Sigmoid colon (tissue), 7 donors: ENCODE data around the gene TCEAL1. TPM values are rescaled to one million over a fixed set of nuclear protein-coding genes. Genes with fewer than 3 reads are reported as not detected.
"Not testable (repeated sequence)": the region's sequence is repeated elsewhere in the genome, so short reads cannot be mapped to it uniquely, and the experiment has no call there.

ENCODE experiments used
- DNase-seq: peaks from one replicate; pipeline ENCODE4 v3.0.0-alpha.2; 2019
- H3K27ac ChIP-seq, 4 donors: fragments of 200-600 bp; sonication (generic); one replicate each; pipeline ENCODE4 v1.5.1; 2016 to 2019; ENCODE audit warnings: mild to moderate bottlenecking in 1 of 4
- H3K27me3 ChIP-seq, 3 donors: fragments of 200-600 bp; sonication (generic); one replicate each; pipeline ENCODE4 v1.5.1; 2019; ENCODE audit warnings: mild to moderate bottlenecking in 1 of 3
- H3K36me3 ChIP-seq, 4 donors: fragments of 200-600 bp; sonication (generic); one replicate each; pipeline ENCODE4 v1.5.1; 2016 to 2019
- H3K4me1 ChIP-seq, 4 donors: fragments of 200-600 bp; sonication (generic); one replicate each; pipeline ENCODE4 v1.5.1; 2017 to 2019
- H3K4me3 ChIP-seq, 4 donors: fragments of 200-600 bp; sonication (generic); one replicate each; pipeline ENCODE4 v1.5.1; 2017 to 2019; ENCODE audit warnings: mild to moderate bottlenecking in 2 of 4, moderate library complexity in 1 of 4
- H3K9me3 ChIP-seq, 4 donors: fragments of 200-600 bp in 3 of 4; sonication (generic) in 3 of 4; one replicate each; pipeline versions ENCODE4 v1.5.1 to v1.6.1; 2013 to 2019
- EP300 ChIP-seq, 4 donors: sonication (generic); formaldehyde crosslinking; IDR thresholded peaks; one replicate each; pipeline ENCODE4 v1.6.1; 2017; ENCODE audit warnings: antibody characterized with exemption in 4 of 4
- POLR2A ChIP-seq, 2 donors: fragments of 450-650 bp; IDR thresholded peaks; one replicate each; pipeline ENCODE4 v1.6.1; 2016; ENCODE audit warnings: antibody characterized with exemption in 2 of 2, mild to moderate bottlenecking in 2 of 2, moderate library complexity in 2 of 2
- POLR2AphosphoS5 ChIP-seq, 4 donors: sonication (generic); formaldehyde crosslinking; IDR thresholded peaks; one replicate each; pipeline ENCODE4 v1.6.1; 2017; ENCODE audit warnings: antibody characterized with exemption in 4 of 4
- WGBS, 2 donors: extraction: QIAGEN DNeasy Blood & Tissue Kit; methylation state at CpG; one replicate each; pipeline ENCODE4 v1.1.7; 2013; 5-methylcytosine and 5-hydroxymethylcytosine counted together
- intact Hi-C: fragments of 100-400 bp; cut with DNase I; formaldehyde crosslinking; loops from one replicate; pipeline ENCODE4 v1.15.1; 2023
- polyA plus RNA-seq, 3 donors: library from polyadenylated mRNA; stranded (reverse); fragments of 200-250 nt; gene quantifications; one replicate each; pipeline ENCODE4 v1.2.3, GENCODE V29; 2013
- total RNA-seq, 4 donors: library from RNA; depleted of rRNA; stranded (reverse); fragments of >200 nt; gene quantifications; one replicate each; pipeline ENCODE4 v1.1.0, GENCODE V29; 2016
- TF ChIP-seq, protein P1 (sequence below), 4 experiments: fragments of 450-650 bp in 3 of 4; fragments of 200-600 bp in 1 of 4; IDR thresholded peaks; one replicate each; pipeline ENCODE4 v1.5.1; 2016 to 2019; ENCODE audit warnings: antibody characterized with exemption in 4 of 4, mild to moderate bottlenecking in 3 of 4, moderate library complexity in 2 of 4
- donor health status: healthy with polysubstance abuse.
- donor health status: Bipolar disorder and iron deficiency.
- donor health status: healthy.

Gene TCEAL1
- total and polyA plus RNA-seq, 7 donors = 19.5 to 186 (median 135) TPM

GRCh38 chrX:103644125-103644524 lies 15.3 kb downstream of the TCEAL1 start:
- H3K9me3 ChIP-seq = no peaks in the 10 kb centered on the region
- no peaks in the 10 kb centered on the region for H3K36me3 ChIP-seq
- intact Hi-C loops = no loop called here
- no peaks in the 10 kb centered on the region for H3K27me3 ChIP-seq
- H3K4me3 ChIP-seq = no peak overlapping the region
- no peak for DNase-seq
- 90 to 92% methylated on average over 1 of the region's 1 CpG for WGBS, 2 donors
- no peaks in the 10 kb centered on the region for H3K4me1 ChIP-seq
- TF ChIP-seq POLR2AphosphoS5 (IDR thresholded peaks at IDR 0.05) = no peak
- no peak for TF ChIP-seq EP300 (IDR thresholded peaks at IDR 0.05)
- TF ChIP-seq, protein P1, sequence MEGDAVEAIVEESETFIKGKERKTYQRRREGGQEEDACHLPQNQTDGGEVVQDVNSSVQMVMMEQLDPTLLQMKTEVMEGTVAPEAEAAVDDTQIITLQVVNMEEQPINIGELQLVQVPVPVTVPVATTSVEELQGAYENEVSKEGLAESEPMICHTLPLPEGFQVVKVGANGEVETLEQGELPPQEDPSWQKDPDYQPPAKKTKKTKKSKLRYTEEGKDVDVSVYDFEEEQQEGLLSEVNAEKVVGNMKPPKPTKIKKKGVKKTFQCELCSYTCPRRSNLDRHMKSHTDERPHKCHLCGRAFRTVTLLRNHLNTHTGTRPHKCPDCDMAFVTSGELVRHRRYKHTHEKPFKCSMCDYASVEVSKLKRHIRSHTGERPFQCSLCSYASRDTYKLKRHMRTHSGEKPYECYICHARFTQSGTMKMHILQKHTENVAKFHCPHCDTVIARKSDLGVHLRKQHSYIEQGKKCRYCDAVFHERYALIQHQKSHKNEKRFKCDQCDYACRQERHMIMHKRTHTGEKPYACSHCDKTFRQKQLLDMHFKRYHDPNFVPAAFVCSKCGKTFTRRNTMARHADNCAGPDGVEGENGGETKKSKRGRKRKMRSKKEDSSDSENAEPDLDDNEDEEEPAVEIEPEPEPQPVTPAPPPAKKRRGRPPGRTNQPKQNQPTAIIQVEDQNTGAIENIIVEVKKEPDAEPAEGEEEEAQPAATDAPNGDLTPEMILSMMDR (IDR thresholded peaks at IDR 0.05) = no peak
- TF ChIP-seq POLR2A (IDR thresholded peaks at IDR 0.05) = no peak
- no peak overlapping the region for H3K27ac ChIP-seq

GRCh38 chrX:103647630-103648029 lies 18.9 kb downstream of the TCEAL1 start:
- intact Hi-C loops = no loop called here
- Histone ChIP-seq H3K27ac (no peak overlapping the region), H3K4me3 (no peak overlapping the region), H3K9me3 (no peaks in the 10 kb centered on the region), H3K36me3 (no peaks in the 10 kb centered on the region), H3K4me1 (no peaks in the 10 kb centered on the region), H3K27me3 (no peaks in the 10 kb centered on the region)
- TF ChIP-seq, protein P1 (IDR thresholded peaks at IDR 0.05) = no peak
- TF ChIP-seq POLR2A (IDR thresholded peaks at IDR 0.05) = no peak
- WGBS, 2 donors = 87 to 92% methylated on average over 1 of the region's 1 CpG
- no peak for DNase-seq

DNA sequence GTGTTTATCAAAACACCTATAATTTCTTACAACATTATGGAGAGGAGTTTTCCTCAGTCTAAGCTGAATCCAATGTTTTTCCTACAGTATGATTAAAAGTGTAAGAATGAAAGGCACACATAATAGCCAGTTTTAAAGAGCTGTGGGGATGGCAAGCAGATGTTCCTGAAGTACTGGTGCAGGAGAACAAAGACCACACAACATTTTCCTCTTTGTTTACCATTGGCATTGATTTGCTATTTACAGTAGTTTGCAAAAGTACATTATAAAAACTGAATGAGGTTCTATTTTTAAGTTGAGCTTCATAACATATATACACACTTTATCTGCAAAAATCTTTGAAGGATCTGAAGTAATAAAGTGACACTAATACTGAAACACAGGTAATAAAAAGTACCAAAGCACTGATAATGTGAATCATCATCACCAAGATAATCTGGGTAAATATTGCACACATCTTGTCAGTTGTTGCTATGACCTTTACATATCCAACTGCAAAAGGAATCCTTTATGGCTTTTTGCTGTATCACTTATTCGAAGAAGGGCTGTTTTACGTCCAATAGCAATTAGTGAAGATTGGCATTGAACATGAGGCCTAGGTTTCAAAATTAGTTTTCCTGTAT lies 22.5 kb downstream of the TCEAL1 start:
- no peaks in the 10 kb centered on the region for H3K27me3 ChIP-seq
- WGBS, 2 donors = 93 to 98% methylated on average over 2 of the region's 2 CpGs
- no peaks in the 10 kb centered on the region for H3K9me3 ChIP-seq
- no peak overlapping the region for H3K4me3 ChIP-seq
- no peaks in the 10 kb centered on the region for H3K36me3 ChIP-seq
- intact Hi-C loops = no loop called here
- no peak overlapping the region for H3K27ac ChIP-seq
- TF ChIP-seq POLR2AphosphoS5 (IDR thresholded peaks at IDR 0.05) = no peak
- TF ChIP-seq EP300 (IDR thresholded peaks at IDR 0.05) = no peak
- no peak for TF ChIP-seq POLR2A (IDR thresholded peaks at IDR 0.05)
- TF ChIP-seq, protein P1 (IDR thresholded peaks at IDR 0.05) = no peak
- no peaks in the 10 kb centered on the region for H3K4me1 ChIP-seq
- DNase-seq = no peak

DNA sequence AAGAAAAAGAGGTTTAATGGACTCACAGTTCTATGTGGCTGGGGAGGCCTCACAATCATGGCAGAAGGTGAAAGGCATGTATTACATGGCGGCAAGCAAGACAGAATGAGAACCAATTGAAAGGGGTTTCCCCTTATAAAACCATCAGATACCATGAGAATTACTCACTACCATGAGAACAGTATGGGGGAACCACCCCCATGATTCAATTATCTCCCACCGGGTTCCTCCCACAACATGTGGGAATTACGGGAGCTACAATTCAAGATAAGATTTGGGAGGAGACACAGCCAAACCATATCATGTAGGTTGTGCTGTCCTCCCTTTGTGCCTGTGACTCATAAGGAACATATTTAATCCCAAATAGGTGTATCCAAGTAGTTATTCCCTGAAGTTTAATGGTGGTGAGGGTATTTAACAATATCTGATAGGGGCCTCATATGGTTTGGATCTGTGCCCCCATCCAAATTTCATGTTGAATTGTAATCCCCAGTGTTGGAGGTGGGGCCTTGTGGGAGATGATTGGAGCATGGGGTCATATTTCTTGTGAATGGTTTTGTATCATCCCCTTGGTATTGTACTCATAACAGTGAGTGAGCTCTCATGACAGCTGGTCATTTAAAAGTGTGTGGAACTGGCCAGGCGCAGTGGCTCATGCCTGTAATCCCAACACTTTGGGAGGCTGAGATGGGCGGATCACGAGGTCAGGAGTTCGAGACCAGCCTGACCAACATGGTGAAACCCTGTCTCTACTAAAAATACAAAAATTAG lies 26.6 kb downstream of the TCEAL1 start:
- H3K4me1 ChIP-seq, H3K36me3 ChIP-seq, H3K27me3 ChIP-seq, DNase-seq, H3K27ac ChIP-seq, intact Hi-C loops, H3K4me3 ChIP-seq, H3K9me3 ChIP-seq: not testable (repeated sequence)
- 91 to 94% methylated on average over 7 of the region's 7 CpGs for WGBS, 2 donors

DNA sequence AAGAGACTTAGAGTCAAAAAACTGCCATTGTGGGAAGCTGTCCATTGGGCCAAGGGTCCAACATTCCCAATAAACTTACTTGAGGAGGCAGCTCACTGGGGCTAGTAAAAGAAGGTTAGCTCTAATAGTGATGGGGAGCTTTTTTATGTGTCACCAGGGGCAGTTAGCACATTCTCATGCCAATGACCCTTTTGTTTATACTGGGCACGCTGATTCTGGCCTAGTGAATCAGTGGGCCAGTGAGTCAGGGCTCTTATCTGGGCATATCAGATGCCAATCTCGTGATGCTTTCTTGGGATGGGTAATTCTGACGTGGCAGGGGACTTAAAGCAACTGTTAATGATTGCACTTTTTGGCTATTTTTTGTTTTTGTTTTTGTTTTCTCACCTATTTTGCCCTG lies 27.8 kb downstream of the TCEAL1 start:
- Histone ChIP-seq H3K9me3 (no peaks in the 10 kb centered on the region), H3K4me3 (no peak overlapping the region), H3K27ac (no peak overlapping the region), H3K4me1 (no peaks in the 10 kb centered on the region), H3K27me3 (no peaks in the 10 kb centered on the region), H3K36me3 (no peaks in the 10 kb centered on the region)
- WGBS, 2 donors = 73 to 74% methylated on average over 3 of the region's 3 CpGs
- TF ChIP-seq POLR2A (IDR thresholded peaks at IDR 0.05) (no peak), POLR2AphosphoS5 (IDR thresholded peaks at IDR 0.05) (no peak), EP300 (IDR thresholded peaks at IDR 0.05) (no peak)
- TF ChIP-seq, protein P1 (IDR thresholded peaks at IDR 0.05) = no peak
- intact Hi-C loops = no loop called here
- no peak for DNase-seq

- H3K27me3 ChIP-seq, H3K27ac ChIP-seq, H3K4me1 ChIP-seq, intact Hi-C loops, H3K4me3 ChIP-seq, H3K36me3 ChIP-seq, DNase-seq, H3K9me3 ChIP-seq: not testable (repeated sequence)
- WGBS, 2 donors = 91 to 98% methylated on average over 2 of the region's 2 CpGs
Measured at GRCh38 chrX:103657066-103657465, 28.3 kb downstream of the TCEAL1 start.
